NCI-H1436 treated with DMSO at 0.1 percent for 48 hours (cell line): Measurements from ENCODE around the gene SLC7A8.

Experiments used
- DNase-seq: peaks from one replicate; lab custom pipeline; 2025; lab: John Stamatoyannopoulos, UW

Gene SLC7A8

GRCh38 chr14:23094666-23095195 is 88.7 kb downstream of the SLC7A8 start, which contains the start of gene ACIN1:
ACIN1 (minus strand) TSS chr14:23095136; CDS start chr14:23095112, 24 bp downstream.
- DNase-seq: no peak

GRCh38 chr14:23093991-23094665 is 89.3 kb downstream of the SLC7A8 start:
- no peak for DNase-seq

- DNase-seq: no peak
These were observed 89.9 kb downstream of the SLC7A8 start for GRCh38 chr14:23093526-23093925.

DNA sequence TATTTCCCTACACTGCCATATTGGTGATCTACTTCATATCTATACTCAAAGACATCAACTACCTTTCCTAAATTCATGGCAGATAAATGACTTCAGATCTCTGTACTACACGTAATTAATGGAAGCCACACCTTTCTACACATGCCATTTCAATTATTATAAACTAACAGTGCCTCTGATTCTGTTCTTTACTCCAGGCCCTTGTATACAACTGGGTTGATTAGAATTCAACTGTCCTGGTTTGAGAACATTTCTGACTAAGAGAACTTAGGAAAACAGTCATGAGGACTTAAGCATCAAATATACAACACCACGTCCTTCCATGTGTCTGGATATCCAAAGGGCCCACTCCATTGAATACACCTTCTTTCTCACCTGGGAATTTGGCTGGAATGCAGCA is 90.4 kb downstream of the SLC7A8 start:
- no peak for DNase-seq

- DNase-seq: no peak
These were observed 91.9 kb downstream of the SLC7A8 start for GRCh38 chr14:23091294-23092225.

DNA sequence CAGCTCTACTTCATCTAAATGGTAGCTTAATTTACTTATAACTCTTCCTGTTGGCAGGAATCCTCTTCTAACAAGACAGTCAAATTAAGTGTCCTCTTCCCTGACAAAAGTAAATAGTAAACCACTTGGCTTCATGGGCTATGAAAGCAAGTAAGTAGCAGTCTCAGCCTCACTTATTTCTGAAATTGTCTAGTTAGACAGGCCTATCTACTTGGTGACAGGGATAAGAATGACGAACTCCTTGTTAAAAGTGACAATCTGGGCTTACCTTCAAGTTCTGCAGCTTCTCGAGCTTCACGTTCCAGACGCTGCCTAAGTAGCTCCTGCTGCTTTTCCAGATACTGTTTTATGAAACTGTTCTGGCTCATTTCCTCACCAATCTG is 93.2 kb downstream of the SLC7A8 start:
- DNase-seq: no peak

DNA sequence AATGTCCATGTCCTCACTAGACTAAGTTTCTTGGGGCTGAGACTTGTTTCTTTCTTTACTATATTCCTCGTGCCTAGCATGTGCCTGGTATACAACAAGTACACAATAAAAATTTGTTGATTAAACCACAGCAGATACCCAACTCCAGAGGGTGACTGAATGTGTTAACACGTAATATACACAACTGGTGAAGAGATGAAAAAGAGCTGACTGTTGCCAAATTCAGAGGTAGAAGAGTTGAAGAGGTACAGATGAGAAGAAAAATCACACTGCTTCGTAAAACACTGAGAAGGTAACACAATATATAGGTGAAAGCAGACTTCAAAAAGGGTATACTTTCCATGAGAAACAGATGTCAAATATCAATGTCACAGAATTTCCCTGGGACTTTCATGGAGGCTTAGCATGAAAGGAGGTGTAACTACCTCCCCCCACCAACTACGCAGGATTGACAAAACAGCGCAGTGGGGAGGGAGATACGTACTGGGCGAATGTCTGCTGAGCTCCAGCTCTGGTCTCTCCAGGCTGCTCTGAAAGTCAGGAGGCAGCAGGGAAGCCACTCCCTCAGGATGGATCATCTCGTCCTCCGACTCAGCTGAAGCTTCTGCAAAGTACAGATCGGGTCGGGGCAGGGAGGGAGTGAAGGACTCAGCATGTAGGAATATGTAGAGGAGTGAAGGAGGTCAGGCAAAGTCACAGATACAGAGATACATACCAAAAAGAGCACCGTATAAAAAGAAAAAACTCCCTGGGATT is 93.8 kb downstream of the SLC7A8 start:
- DNase-seq: no peak

DNA sequence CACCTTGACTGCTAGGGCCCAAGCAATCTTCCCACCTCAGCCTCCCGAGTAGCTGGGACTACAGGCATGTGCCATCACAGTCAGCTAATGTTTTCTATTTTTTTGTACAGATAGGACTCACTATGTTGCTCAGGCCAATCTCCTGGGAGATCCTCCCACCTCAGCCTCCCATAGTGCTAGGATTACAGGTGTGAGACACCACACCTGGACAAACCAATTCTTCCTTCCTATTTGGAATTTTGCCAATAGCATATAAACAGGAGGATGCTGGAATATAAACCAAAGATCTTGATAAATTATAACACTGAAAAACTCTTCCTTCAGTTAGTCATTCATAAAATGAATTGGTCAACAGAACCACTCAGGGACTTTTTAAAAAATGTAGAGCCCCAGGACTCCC is 96.9 kb downstream of the SLC7A8 start:
- DNase-seq: no peak

GRCh38 chr14:23085458-23085857 is 98.0 kb downstream of the SLC7A8 start:
- no peak for DNase-seq

- no peak for DNase-seq
These were observed 103.0 kb downstream of the SLC7A8 start for GRCh38 chr14:23080474-23080873.

DNA sequence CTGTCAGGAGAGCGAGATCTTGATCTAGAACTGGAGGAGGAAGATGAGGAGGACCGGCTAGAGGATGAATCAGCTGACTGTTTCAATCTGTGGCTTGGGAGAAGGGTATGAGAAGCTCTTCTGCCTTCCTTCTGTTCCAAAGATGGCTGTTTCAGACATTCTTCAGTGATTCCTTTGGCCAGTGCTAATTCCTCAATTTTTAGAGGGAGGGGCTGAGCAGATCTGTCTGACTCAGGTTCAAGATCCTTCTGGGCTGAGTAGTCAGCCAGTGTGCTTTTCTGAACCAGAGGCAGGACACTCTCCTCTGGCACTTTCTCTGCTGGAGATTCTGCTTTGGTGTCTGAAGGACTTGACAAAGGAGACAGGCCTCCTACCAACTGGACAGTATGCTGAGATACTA is 103.7 kb downstream of the SLC7A8 start:
- DNase-seq: no peak

- no peak for DNase-seq
These were observed 104.8 kb downstream of the SLC7A8 start for GRCh38 chr14:23078692-23079116.

DNA sequence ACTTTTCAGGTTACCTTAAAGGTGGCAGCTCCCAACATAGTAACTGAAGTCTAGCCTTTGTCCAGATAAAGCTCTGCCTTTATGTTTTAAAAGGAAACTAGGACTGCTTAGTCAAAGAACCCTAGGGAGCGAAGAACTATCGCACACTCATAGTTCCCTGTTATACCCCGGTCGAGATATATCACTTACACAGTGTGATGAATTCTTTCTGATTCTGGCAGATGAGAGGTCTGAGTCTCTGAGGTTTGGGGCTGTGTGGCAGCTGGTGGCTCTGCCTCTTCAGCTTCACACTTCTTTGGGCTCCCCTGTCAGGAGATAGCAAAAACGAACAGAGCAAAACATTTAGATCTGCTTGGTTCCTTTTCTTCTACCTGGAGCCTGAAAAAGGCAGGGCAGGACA is 105.5 kb downstream of the SLC7A8 start:
- DNase-seq: no peak

DNA sequence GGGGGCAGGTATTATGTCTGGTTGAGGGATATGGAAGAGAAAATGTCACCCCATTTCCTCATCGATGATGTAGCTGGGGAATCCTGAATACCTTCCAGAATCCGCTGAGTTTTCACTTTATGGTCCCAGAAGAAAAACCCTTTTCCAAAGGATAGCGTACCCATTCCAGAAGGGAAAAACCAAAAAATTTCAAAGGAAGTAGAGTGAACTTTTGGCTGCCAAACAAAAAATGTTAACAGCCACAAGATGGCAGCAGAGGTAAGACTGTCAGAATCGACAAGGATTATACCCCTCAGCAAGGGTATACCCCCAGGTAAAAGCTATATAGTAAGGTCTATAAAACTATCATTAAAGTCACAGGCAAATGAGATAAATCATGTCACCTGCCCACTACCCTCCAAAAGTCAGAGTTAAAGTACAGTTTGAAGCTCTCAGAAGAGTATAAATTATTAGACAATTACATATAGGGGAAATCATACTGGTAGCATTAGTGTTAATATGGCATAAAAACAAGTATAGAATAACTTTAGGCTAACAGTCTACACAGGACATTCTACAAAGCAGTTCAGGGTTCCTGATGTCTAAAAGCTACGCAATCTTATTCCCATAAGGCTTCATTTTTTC is 106.6 kb downstream of the SLC7A8 start:
- no peak for DNase-seq
